NCI-H2081 (cell line): Measurements from ENCODE around the gene WIPF3.

Experiments
- DNase-seq, 2 experiments: peaks; one replicate each; lab custom pipeline; 2025; lab: John Stamatoyannopoulos, UW

Gene WIPF3

GRCh38 chr7:29847916-29848315, 41.6 kb downstream of the WIPF3 start:
- DNase-seq, result no peak

- no peak for DNase-seq
Measured at GRCh38 chr7:29848941-29849340, 42.6 kb downstream of the WIPF3 start.

- no peak for DNase-seq
Measured at GRCh38 chr7:29851487-29851886, 45.2 kb downstream of the WIPF3 start.

GRCh38 chr7:29852457-29852856, 46.1 kb downstream of the WIPF3 start:
- no peak for DNase-seq

- DNase-seq, result peak in 1 of 2 experiments; percentile 4
Measured at GRCh38 chr7:29853072-29853471, 46.8 kb downstream of the WIPF3 start.

GRCh38 chr7:29853789-29854188, 47.5 kb downstream of the WIPF3 start:
- peak in 1 of 2 experiments; percentile 46 for DNase-seq

- DNase-seq, result no peak
Measured at GRCh38 chr7:29854257-29854938, 48.1 kb downstream of the WIPF3 start.

GRCh38 chr7:29857654-29858053, 51.3 kb downstream of the WIPF3 start:
- DNase-seq, result no peak

GRCh38 chr7:29858191-29858951, 52.1 kb downstream of the WIPF3 start:
- no peak for DNase-seq

GRCh38 chr7:29859104-29859503, 52.8 kb downstream of the WIPF3 start:
- DNase-seq, result no peak

GRCh38 chr7:29859524-29860185, 53.3 kb downstream of the WIPF3 start:
- no peak for DNase-seq

- DNase-seq, result no peak
Measured at GRCh38 chr7:29860186-29860585, 53.9 kb downstream of the WIPF3 start.

GRCh38 chr7:29861884-29862283, 55.6 kb downstream of the WIPF3 start:
- no peak for DNase-seq

GRCh38 chr7:29864656-29865055, 58.3 kb downstream of the WIPF3 start:
- no peak for DNase-seq

GRCh38 chr7:29865526-29865925, 59.2 kb downstream of the WIPF3 start:
- no peak for DNase-seq

- DNase-seq, result peak in 1 of 2 experiments; percentile 9
Measured at GRCh38 chr7:29866490-29866930, 60.2 kb downstream of the WIPF3 start.

GRCh38 chr7:29871787-29872398, 65.6 kb downstream of the WIPF3 start:
- DNase-seq, result no peak

- DNase-seq, result no peak
Measured at GRCh38 chr7:29873644-29874294, 67.5 kb downstream of the WIPF3 start.

- no peak for DNase-seq
Measured at GRCh38 chr7:29875741-29876140, 69.4 kb downstream of the WIPF3 start.

GRCh38 chr7:29877196-29877595, 70.9 kb downstream of the WIPF3 start:
- DNase-seq, result peak; percentile 19 to 50

GRCh38 chr7:29878081-29878688, 71.9 kb downstream of the WIPF3 start:
- peak; percentile 21 to 49 for DNase-seq
